Islet of Langerhans (tissue), 1 donor: Measurements from ENCODE around the gene TEKTIP1.
"Not testable (repeated sequence)": the region's sequence is repeated elsewhere in the genome, so short reads cannot be mapped to it uniquely, and the experiment has no call there.

Experiments used
- FAIRE-seq: peaks from one replicate; lab custom pipeline; 2011; peaks lifted over from hg19 to GRCh38; lab: Jason Lieb, UNC

The TEKTIP1 gene

GRCh38 chr19:3563709-3564524 is 24.9 kb downstream of the TEKTIP1 start:
- FAIRE-seq, result no peak

GRCh38 chr19:3565139-3565538 is 26.2 kb downstream of the TEKTIP1 start:
- no peak for FAIRE-seq

DNA sequence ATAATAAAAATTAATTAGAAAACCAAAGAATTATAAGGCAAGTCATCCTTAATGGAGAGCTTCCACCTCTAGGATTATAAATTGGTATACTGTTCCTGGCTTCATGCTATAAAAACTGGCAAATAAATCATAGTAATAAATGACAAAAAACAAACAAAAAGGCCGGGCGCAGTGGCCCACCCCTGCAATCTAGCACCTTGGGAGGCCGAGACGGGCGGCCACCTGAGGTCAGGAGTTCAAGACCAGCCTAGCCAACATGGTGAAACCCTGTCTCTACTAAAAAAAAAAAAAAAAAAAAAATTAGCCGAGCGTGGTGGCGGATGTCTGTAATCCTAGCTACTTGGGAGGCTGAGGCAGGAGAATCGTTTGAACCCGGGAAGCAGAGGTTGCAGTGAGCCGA is 31.1 kb downstream of the TEKTIP1 start:
- not testable (repeated sequence) for FAIRE-seq

- FAIRE-seq, result no peak
These were observed 31.6 kb downstream of the TEKTIP1 start for GRCh38 chr19:3570606-3571011.

DNA sequence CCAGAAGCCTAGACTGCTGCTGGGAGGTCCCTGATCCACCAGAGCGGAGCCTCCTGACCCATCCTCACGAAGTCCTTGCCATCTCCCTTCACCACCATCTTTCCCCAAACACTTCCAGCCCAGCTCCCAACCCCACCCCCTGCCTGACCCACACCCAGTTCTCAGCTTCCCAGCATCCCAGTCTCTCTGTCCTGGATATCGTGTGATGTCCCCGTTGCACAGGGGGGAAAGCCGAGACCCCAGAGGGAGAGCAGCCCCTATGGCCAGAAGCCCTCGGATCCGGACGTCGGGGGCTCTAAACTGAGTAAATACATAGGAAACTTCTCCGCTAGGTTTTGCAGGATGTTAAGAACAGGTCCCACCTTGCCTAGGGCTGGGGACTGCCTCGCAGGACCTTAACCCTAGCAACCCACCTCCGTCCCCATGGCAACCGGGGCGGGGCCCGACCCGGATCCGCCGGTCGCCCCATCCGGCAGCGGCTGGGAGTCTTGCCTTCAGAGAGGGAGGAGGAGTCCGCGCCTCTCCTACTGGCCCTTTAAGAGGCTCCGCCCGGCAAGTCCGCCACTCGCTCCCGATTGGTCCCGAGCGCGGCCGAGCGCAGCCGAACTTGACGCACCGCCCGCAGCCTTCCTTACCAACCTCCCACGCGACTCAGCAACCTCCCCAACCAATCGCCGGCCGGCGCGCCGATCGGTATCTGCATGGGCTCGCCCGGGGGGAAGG is 33.3 kb downstream of the TEKTIP1 start:
- FAIRE-seq, result peak; percentile 55

GRCh38 chr19:3572855-3573161 is 33.8 kb downstream of the TEKTIP1 start, which contains the start of gene HMG20B:
TSS of gene HMG20B (plus strand) at chr19:3572944. CDS start at chr19:3573310, 366 bp downstream.
- FAIRE-seq, result no peak

GRCh38 chr19:3573162-3573857 is 34.3 kb downstream of the TEKTIP1 start:
- FAIRE-seq, result no peak

- no peak for FAIRE-seq
These were observed 35.1 kb downstream of the TEKTIP1 start for GRCh38 chr19:3573858-3574637.

- FAIRE-seq, result no peak
These were observed 36.3 kb downstream of the TEKTIP1 start for GRCh38 chr19:3575260-3575741.

GRCh38 chr19:3575949-3576673 is 37.1 kb downstream of the TEKTIP1 start:
- no peak for FAIRE-seq

GRCh38 chr19:3576696-3577443 is 37.9 kb downstream of the TEKTIP1 start:
- no peak for FAIRE-seq

- no peak for FAIRE-seq
These were observed 38.9 kb downstream of the TEKTIP1 start for GRCh38 chr19:3577723-3578344.

DNA sequence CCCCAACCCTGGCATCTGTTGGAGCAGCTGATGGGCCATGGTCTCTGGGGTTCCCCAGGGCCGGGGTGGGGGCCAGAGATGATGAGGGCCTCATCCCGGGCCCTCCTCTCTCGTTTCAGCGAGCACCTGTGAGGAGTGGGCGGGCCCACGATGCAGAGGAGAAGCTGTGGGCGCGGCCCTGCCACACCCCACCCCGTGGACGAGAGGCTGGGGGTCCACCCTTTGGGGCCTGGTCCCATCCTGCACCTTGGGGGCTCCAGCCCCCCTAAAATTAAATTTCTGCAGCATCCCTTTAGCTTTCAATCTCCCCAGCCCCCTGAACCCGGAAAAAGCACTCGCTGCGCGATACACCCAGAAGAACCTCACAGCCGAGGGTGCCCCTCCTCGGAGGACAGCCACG is 39.4 kb downstream of the TEKTIP1 start:
- no peak for FAIRE-seq

GRCh38 chr19:3580156-3580934 is 41.4 kb downstream of the TEKTIP1 start:
- no peak for FAIRE-seq

DNA sequence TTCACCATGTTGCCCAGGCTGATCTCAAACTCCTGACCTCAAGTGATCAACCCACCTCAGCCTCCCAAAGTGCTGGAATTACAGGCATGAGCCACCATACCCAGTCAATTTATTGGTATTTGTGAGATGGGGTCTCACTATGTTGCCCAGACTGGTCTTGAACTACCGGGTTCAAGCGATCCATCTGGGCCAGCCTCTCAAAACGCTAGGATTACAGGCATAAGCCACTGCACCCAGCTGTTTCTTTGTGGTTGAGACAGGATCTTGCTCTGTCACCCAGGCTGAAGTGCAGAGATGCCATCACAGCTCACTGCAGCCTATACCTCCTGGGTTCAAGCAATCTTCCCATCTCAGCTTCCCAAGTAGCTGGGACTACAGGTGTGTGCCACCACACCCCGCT is 42.8 kb downstream of the TEKTIP1 start:
- not testable (repeated sequence) for FAIRE-seq

DNA sequence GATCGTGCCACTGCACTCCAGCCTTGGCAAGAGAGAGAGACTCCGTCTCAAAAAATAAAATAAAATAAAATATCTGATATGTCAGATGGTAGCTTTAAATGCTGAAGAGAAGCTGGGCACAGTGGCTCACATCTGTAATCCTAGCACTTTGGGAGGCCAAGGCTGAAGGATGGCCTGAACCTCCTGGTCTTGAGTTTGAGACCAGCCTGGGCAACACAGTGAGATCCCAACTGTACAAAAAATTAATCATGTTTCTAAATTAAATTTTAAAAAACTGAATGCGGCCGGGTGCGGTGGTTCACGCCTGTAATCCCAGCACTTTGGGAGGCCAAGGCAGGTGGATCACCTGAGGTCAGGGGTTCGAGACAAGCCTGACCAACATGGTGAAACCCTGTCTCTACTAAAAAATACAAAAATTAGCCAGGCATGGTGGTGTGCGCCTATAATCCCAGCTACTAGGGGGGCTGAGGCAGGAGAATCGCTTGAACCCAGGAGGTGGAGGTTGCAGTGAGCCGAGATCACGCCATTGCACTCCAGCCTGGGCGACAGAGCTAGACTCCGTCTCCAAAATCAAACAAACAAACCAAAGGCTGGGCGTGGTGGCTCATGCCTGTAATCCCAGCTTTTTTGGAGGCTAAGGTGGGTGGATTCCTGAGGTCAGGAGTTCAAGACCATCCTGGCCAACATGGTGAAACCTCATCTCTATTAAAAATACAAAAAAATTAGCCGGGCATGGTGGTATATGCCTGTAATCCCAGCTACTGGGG is 45.2 kb downstream of the TEKTIP1 start:
- not testable (repeated sequence) for FAIRE-seq

- no peak for FAIRE-seq
These were observed 46.5 kb downstream of the TEKTIP1 start, which contains the start of gene GIPC3 for GRCh38 chr19:3585301-3586126. TSS of gene GIPC3 (plus strand) at chr19:3585478. CDS start at chr19:3585598, 120 bp downstream.
